K562 treated with DMSO at 1 percent for 12 hours (cell line): ENCODE results near the gene FCRL6. TPM values are rescaled to one million over a fixed set of nuclear protein-coding genes. Genes with fewer than 3 reads are reported as not detected.

Experiments
- total RNA-seq: library from RNA; unstranded; fragments of 300-600 nt; gene quantifications from 2 replicates; pipeline ENCODE4 v1.2.3, GENCODE V29; 2022; ENCODE audit not compliant: insufficient read depth

The FCRL6 gene, protein sequence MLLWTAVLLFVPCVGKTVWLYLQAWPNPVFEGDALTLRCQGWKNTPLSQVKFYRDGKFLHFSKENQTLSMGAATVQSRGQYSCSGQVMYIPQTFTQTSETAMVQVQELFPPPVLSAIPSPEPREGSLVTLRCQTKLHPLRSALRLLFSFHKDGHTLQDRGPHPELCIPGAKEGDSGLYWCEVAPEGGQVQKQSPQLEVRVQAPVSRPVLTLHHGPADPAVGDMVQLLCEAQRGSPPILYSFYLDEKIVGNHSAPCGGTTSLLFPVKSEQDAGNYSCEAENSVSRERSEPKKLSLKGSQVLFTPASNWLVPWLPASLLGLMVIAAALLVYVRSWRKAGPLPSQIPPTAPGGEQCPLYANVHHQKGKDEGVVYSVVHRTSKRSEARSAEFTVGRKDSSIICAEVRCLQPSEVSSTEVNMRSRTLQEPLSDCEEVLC
- not detected in 2 replicates for total RNA-seq

DNA sequence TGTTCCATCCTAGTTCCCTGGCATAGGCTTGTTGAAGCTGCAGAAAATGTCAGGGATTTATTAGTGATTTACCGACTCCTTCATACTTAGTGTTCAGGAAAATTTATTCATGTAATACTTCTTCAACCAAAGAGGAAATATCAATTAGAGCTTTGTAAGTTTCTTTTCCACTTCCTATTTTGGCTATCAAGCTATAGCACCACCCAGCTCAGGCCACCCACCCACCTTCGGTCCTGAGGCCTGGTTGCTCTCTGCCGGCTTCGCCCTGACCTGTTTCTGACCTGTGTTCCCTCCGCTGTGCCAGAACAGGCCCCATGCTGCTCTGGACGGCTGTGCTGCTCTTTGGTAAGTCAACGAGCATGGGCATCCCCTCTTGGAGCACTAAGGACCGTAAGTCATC, at the start of gene FCRL6:
Gene FCRL6, plus strand, starts transcription at position 250 of the 400 bp plus-strand sequence. Its CDS starts 65 bp downstream, at position 315.

DNA sequence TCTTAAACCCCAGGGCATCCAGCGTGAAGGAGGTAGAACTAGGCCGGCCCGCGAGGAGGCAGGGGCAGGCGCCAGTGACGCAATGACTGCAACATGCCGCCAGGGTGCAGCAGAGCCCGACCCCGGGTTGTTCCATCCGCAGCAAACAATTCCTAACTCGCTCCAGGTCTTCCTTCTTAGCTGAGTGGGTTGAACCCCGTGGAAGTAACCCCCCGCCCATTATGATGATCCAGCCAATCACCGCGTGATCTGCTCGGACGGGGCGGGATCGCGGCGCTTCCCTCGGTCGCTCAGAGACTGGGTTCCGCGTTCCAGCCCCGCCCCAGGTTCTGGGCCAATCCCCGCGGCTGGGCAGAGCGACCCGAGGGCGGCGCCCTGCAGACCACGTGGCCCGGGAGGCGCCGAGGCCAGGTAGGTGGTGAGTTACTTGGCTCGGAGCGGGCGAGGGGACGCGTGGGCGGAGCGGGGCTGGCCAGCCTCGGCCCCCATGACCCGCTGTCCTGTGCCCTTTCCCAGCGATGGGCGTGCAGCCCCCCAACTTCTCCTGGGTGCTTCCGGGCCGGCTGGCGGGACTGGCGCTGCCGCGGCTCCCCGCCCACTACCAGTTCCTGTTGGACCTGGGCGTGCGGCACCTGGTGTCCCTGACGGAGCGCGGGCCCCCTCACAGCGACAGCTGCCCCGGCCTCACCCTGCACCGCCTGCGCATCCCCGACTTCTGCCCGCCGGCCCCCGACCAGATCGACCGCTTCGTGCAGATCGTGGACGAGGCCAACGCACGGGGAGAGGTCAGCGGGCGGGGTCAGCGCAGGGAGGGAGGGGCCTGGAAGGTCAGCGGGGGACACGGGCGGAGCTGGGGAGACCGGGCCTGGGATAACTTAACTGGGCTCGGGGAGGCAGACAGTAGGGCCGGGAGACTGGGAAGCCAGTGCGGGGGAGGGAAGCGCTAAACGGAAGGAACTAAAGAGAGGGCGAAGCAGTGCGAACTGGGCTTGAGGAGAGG, 21.3 kb upstream of the FCRL6 start, which contains the start of gene DUSP23:
Gene DUSP23, plus strand, starts transcription at position 380 of the 1,000 bp plus-strand sequence. Its CDS starts 139 bp downstream, at position 519.

DNA sequence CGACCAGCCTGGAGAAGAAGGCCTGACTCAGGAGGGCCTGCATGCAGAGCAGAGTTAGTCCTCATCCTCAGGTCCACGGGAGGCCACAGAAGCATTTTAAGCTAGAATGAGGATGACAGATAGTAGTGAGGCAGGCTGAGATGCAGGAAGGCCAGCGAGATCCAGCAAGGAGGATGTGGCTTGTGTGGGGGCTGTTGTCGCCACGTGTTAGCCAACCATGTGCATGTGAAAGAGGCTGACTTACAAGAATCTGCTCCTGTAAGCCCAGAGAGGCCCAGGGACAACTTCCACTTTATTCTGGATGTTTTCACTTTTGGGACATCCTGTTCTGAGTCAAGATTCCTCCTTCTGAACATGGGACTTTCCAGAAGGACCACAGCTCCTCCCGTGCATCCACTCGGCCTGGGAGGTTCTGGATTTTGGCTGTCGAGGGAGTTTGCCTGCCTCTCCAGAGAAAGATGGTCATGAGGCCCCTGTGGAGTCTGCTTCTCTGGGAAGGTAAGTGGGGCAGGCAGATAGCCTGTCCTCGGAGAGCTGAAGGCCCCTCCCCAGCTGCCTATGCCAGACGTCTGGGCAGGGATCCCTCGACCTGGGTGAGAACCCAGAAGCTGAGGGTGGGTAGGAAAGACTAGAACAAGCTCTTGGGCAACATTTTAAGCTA, 24.4 kb downstream of the FCRL6 start, which contains the start of gene SLAMF8:
Gene SLAMF8, plus strand, starts transcription at position 433 of the 661 bp plus-strand sequence. Its CDS starts 26 bp downstream, at position 459.

DNA sequence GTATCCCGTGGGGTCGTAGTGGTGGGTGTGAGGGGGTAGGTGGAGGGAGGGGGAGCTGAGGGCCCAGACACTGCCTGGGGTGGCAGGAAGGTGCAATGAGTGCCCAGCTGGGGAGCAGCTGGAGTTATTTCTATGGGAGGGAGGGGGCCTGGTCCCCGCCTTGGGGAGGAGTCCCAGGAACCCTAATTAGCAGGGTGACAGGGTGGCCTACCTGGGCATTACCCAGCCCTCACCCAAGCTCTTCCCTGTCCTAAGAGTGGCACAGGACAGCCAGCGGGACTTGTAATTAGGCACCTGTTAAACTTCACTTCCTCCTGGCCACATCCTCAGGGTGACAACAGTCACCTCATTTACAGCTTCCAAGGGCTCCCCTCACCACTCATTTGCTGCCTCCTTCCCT, 60.4 kb downstream of the FCRL6 start, which contains the start of gene VSIG8:
Gene VSIG8, minus strand, starts transcription at position 101 of the 400 bp plus-strand sequence. CDS start 136 bp downstream, outside the sequence.

Other genes starting within 250 kb of the FCRL6 start
- gene APCS, start 214.5 kb upstream of the FCRL6 start, total RNA-seq, result not detected in 2 replicates
- not detected in 2 replicates for gene CRP, start 87.8 kb upstream of the FCRL6 start, total RNA-seq
- gene DUSP23, start 21.4 kb upstream of the FCRL6 start, total RNA-seq, result 43.1 and 84.7 TPM in 2 replicates
- not detected in 2 replicates for gene SLAMF8, start 24.5 kb downstream of the FCRL6 start, total RNA-seq
- gene VSIG8, start 60.3 kb downstream of the FCRL6 start, total RNA-seq, result not detected in 2 replicates
- gene CFAP45, start 97.8 kb downstream of the FCRL6 start, total RNA-seq, result 0.77 TPM in 1 of 2 replicates, not detected in the other
- gene TAGLN2, start 123.1 kb downstream of the FCRL6 start, total RNA-seq, result 369 and 386 TPM in 2 replicates
- gene IGSF9, start 143.3 kb downstream of the FCRL6 start, total RNA-seq, result not detected in 2 replicates
- not detected in 2 replicates for gene SLAMF9, start 151.9 kb downstream of the FCRL6 start, total RNA-seq
- gene PIGM, start 229.6 kb downstream of the FCRL6 start, total RNA-seq, result 1.6 and 3.5 TPM in 2 replicates